Measurements from ENCODE around the gene RNPEPL1. TPM values are rescaled to one million over a fixed set of nuclear protein-coding genes. Genes with fewer than 3 reads are reported as not detected.

Gene RNPEPL1
- total and polyA plus RNA-seq, 7 donors: 23.1 to 136 (median 64.3) TPM

- WGBS, 2 donors: 93 to 94% methylated on average over 20 of the region's 20 CpGs
- peak; percentile 46 for DNase-seq
- H3K36me3 ChIP-seq: peaks cover 0 to 47% (median 22%) of the 10 kb centered on the region in 4 donors
- peaks cover 0 to 38% (median 29%) of the 10 kb centered on the region in 4 donors for H3K4me1 ChIP-seq
- H3K27me3 ChIP-seq: no peaks in the 10 kb centered on the region
- H3K4me3 ChIP-seq: no peak overlapping the region
- H3K27ac ChIP-seq: no peak overlapping the region
- no peaks in the 10 kb centered on the region for H3K9me3 ChIP-seq
- intact Hi-C loops (cut with DNase I): no loop called here
- no peak for TF ChIP-seq EP300 (IDR thresholded peaks at IDR 0.05)
Measured at GRCh38 chr2:240593026-240593702, 24.9 kb downstream of the RNPEPL1 start.

- no peak for TF ChIP-seq POLR2A (IDR thresholded peaks at IDR 0.05)
- no peak for TF ChIP-seq CTCF (IDR thresholded peaks at IDR 0.05)
- no peak for TF ChIP-seq POLR2AphosphoS5 (IDR thresholded peaks at IDR 0.05)
- TF ChIP-seq EP300 (IDR thresholded peaks at IDR 0.05): no peak
- 95% methylated on average over 19 of the region's 19 CpGs for WGBS, 2 donors
- Histone ChIP-seq H3K36me3 (peaks cover 0 to 54% (median 29%) of the 10 kb centered on the region in 4 donors), H3K4me3 (no peak overlapping the region), H3K9me3 (no peaks in the 10 kb centered on the region), H3K27ac (no peak overlapping the region), H3K27me3 (no peaks in the 10 kb centered on the region), H3K4me1 (peaks cover 0 to 40% (median 27%) of the 10 kb centered on the region in 4 donors)
- intact Hi-C loops (cut with DNase I): no loop called here
- DNase-seq: peak; percentile 61
Measured at GRCh38 chr2:240593703-240594451, 25.6 kb downstream of the RNPEPL1 start.

- H3K9me3 ChIP-seq: no peaks in the 10 kb centered on the region
- H3K27ac ChIP-seq: no peak overlapping the region
- intact Hi-C loops (cut with DNase I): loop anchor here (5.0 kb wide), 1 partner anchor 37 kb away; the partner anchor contains the start of gene ANKMY1
- no peaks in the 10 kb centered on the region for H3K27me3 ChIP-seq
- DNase-seq: peak; percentile 61
- H3K36me3 ChIP-seq: peaks cover 0 to 56% (median 30%) of the 10 kb centered on the region in 4 donors
- no peak overlapping the region for H3K4me3 ChIP-seq
- H3K4me1 ChIP-seq: peaks cover 0 to 41% (median 27%) of the 10 kb centered on the region in 4 donors
- WGBS, 2 donors: 92 to 94% methylated on average over 34 of the region's 34 CpGs
- TF ChIP-seq EP300 (IDR thresholded peaks at IDR 0.05) (no peak), POLR2AphosphoS5 (IDR thresholded peaks at IDR 0.05) (no peak), CTCF (IDR thresholded peaks at IDR 0.05) (no peak), POLR2A (IDR thresholded peaks at IDR 0.05) (no peak)
Measured at GRCh38 chr2:240594511-240595380, 26.5 kb downstream of the RNPEPL1 start.

GRCh38 chr2:240595381-240596079 is 27.2 kb downstream of the RNPEPL1 start:
- intact Hi-C loops (cut with DNase I): loop anchor here (5.0 kb wide), 1 partner anchor 38 kb away; the partner anchor contains the start of gene ANKMY1
- H3K27me3 ChIP-seq: no peaks in the 10 kb centered on the region
- no peak for TF ChIP-seq EP300 (IDR thresholded peaks at IDR 0.05)
- TF ChIP-seq CTCF (IDR thresholded peaks at IDR 0.05): no peak
- no peak for TF ChIP-seq POLR2AphosphoS5 (IDR thresholded peaks at IDR 0.05)
- TF ChIP-seq POLR2A (IDR thresholded peaks at IDR 0.05): no peak
- peak overlapping the region in 2 of 4 donors; percentile 28 to 51 for H3K27ac ChIP-seq
- no peak overlapping the region for H3K4me3 ChIP-seq
- no peaks in the 10 kb centered on the region for H3K9me3 ChIP-seq
- 72 to 80% methylated on average over 18 of the region's 18 CpGs for WGBS, 2 donors
- peaks cover 0 to 51% (median 27%) of the 10 kb centered on the region in 4 donors for H3K36me3 ChIP-seq
- peaks cover 0 to 41% (median 27%) of the 10 kb centered on the region in 4 donors for H3K4me1 ChIP-seq
- peak; percentile 63 for DNase-seq

Measured in sigmoid colon (tissue), 7 donors.